AG08395 (cell line): ENCODE measurements around the gene FAM43B.

Experiments
- DNase-seq: peaks from one replicate; pipeline ENCODE4 v3.0.0; 2012; ENCODE audit warnings: mixed read lengths, low spot score

Gene FAM43B

DNA sequence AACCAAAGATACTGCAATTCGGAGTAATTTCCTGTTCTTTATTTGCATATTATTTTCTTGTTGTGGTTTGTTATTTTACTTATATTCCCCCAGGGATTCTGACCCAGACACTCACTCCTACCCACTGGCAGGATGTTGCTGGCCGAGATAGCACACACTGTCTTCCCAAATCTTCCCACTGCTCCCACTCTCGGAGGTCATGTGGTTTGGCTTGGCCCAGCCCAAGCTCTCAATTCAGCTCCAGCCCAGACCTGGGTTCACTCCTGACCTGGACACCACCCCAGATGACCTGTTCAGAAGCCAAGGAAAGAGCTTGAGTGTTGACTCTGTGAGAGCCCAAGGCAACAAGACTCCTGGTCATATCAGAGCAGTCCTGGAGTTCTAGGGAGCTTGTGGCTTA, 1.2 kb upstream of the FAM43B start:
- no peak for DNase-seq

DNA sequence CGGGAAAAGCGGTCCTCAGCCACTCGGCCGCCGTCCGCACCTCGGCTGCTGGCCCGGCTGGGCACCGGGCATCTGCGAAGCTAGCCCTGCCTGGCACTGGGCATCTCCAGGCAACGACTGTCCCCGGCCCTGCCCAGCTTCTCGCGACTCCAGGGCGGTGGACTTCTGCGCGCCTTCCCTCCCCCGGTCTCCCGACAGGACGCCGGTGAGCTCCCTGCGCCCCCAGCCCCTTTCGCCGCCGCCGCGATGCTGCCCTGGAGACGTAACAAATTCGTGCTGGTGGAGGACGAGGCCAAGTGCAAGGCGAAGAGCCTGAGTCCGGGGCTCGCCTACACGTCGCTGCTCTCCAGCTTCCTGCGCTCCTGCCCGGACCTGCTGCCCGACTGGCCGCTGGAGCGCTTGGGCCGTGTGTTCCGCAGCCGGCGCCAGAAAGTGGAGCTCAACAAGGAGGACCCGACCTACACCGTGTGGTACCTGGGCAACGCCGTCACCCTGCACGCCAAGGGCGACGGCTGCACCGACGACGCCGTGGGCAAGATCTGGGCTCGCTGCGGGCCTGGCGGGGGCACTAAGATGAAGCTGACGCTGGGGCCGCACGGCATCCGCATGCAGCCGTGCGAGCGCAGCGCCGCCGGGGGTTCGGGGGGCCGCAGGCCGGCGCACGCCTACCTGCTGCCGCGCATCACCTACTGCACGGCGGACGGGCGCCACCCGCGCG, 514 bp downstream of the FAM43B start:
- no peak for DNase-seq

DNA sequence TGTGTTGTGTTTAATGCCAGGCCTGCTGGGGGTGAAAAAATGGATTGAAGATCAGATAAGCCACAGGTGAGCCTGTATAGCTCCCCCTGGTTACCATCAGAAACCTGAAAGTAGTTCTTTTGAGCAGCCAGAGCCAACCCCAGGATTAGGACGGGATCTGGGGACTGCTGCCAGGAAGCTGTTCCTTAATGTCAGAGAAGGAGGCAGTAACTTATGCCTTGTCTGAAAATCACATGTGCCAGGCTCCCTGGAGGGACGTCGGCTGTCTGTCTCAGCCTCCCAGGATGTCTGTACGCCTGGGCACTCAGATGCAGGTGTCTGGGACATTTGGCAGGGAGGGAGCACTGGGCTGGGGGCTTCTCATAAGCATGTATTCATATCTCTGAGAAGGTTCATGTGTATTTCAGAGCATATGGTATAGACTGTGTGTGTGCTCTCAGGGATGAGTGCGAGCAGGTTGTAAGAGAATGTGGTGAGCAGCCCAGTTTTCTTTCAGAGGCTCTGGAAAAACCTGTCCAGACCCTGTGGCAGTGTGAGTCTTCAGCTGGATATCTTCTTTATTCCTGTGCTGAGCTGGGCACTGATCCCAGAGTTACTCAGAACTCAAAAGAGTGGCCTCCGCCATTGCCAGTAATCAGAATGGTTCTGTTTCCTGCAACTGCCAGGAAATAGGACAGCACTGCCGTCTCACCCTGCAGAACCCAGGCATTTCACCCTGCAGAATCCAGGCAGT, 2.8 kb downstream of the FAM43B start:
- DNase-seq = no peak

GRCh38 chr1:20555758-20556120, 3.4 kb downstream of the FAM43B start:
- DNase-seq = no peak

- DNase-seq = peak; percentile 44
These were observed 5.8 kb downstream of the FAM43B start for GRCh38 chr1:20558191-20558590.

GRCh38 chr1:20560966-20561365, 8.6 kb downstream of the FAM43B start:
- no peak for DNase-seq

GRCh38 chr1:20565234-20565633, 12.9 kb downstream of the FAM43B start:
- DNase-seq = no peak

- DNase-seq = no peak
These were observed 17.2 kb downstream of the FAM43B start for GRCh38 chr1:20569523-20570098.

- no peak for DNase-seq
These were observed 19.1 kb downstream of the FAM43B start for GRCh38 chr1:20571427-20571826.

- no peak for DNase-seq
These were observed 21.6 kb downstream of the FAM43B start for GRCh38 chr1:20573987-20574386.

GRCh38 chr1:20574686-20575540, 22.5 kb downstream of the FAM43B start:
- peak; percentile 92 for DNase-seq

GRCh38 chr1:20575541-20576336, 23.4 kb downstream of the FAM43B start:
- no peak for DNase-seq

DNA sequence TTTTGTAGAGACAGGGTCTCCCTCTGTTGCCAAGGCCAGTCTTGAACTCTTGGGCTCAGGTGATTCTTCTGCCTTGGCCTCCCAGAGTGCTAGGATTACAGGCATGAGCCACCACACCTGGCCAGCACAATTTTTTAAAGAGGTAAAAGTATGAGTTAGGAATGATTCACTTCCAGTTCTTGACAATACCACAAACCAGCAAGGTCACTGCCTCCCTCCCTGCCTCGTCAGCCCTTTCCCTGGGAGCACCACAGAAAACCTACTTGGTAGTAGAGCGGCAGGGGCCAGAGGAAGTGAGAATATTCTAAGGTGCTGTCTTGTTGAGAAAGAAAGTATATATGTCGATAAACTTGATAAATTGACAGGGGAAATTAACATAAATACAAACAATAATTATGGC, 25.7 kb downstream of the FAM43B start:
- no peak for DNase-seq

- no peak for DNase-seq
These were observed 26.5 kb downstream of the FAM43B start for GRCh38 chr1:20578721-20579395.

DNA sequence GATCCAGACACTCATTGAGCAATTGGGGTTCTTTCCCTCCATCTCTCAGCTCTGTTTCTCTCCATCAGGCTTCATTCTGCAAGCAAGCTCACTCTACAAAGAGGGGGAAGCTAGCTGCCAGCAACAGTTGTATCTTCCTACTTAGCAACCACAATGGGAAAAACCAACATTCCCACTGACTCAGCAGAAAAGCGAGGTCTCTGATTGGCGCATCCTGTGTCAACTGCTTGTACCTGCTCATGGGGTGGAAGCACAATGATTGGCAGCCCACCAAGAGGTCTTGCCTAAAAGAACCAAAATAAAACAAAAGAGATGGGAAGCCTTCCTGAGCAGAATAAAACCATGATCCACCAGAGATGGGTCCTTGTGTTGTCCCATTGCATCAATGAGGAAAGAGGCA, 32.5 kb downstream of the FAM43B start:
- no peak for DNase-seq

GRCh38 chr1:20586953-20587660, 34.7 kb downstream of the FAM43B start:
- peak; percentile 27 for DNase-seq

DNA sequence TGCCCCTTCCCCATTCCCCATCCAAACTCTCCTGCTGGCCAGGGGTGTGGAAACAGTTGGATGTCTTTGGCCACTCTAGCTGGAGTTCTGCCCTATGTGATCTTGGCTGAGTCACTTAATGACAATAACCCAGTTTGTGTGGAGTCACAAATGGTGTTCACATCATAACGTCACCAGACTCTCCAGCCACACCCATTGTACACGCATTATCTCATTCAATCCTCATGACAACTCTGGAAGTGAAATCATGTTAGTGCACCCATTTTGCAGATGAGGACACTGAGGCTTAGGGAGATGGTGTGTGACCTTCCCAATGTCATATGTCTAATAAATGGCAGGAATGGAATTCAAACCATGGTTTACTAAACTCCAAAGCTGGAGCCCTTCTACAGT, 35.3 kb downstream of the FAM43B start:
- peak; percentile 58 for DNase-seq

DNA sequence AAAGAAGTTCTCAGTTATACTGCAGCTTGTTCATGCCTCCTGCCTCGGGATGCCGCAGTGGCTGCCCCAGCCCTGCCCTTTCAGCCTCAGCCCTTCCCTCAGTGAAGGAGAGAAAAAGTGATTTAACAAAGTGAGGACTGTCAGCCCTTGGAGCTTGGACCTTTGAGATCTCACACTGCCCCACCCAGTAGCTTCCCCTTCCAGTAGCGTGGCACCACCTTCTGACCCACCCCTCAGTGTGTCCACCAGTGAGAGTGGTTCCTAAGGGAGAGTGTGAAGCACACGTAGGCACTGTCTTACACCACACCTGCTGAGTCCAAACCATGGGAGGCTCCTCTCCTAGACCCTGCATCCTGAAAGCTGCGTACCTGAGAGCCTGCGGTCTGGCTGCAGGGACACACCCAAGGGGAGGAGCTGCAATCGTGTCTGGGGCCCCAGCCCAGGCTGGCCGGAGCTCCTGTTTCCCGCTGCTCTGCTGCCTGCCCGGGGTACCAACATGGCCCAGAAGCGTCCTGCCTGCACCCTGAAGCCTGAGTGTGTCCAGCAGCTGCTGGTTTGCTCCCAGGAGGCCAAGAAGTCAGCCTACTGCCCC, 36.4 kb downstream of the FAM43B start, which contains the start of gene CDA:
Gene CDA (plus strand): TSS at position 464 of the 592 bp plus-strand sequence. CDS start 33 bp downstream, at position 497.
- DNase-seq = no peak

- DNase-seq = peak; percentile 45
These were observed 37.2 kb downstream of the FAM43B start for GRCh38 chr1:20589331-20590278.
